ENCODE results near the gene TNS3. TPM values are rescaled to one million over a fixed set of nuclear protein-coding genes. Genes with fewer than 3 reads are reported as not detected.

Gene TNS3
- total RNA-seq, 2 experiments from 2014 or later: 0.12 to 0.19 TPM

GRCh38 chr7:47489624-47490023, 92.3 kb downstream of the TNS3 start:
- Mint-ChIP-seq H3K4me1 (ENCODE audit: low read depth) (no peaks in the 10 kb centered on the region), H3K27me3 (ENCODE audit: low read depth) (peaks cover 6% of the 10 kb centered on the region), H3K27ac (no peak overlapping the region), H3K36me3 (ENCODE audit: low read depth) (no peaks in the 10 kb centered on the region), H3K9me3 (no peaks in the 10 kb centered on the region), H3K4me3 (no peak overlapping the region)
- DNase-seq: no peak
- CTCF ChIA-PET: no interaction called here
- intact Hi-C loops (cut with micrococcal nuclease): no loop called here

DNA sequence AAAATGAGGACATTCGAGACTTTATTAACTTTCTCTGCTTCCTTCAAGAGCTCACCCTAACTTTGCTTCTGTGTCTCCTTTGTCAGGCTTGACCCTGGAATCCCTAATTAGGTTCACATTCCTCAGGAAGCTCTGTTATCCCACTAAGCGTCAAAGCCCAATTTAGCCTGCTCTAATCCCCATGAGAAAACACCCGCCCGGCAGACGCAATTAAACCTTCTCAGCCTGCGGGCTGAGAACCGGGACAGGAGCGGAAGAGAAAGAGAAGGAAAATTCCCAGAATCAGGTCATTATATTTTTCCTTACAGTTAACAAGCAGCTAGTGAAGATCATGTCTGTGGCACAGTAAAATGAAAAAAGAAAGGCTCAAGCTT, 93.0 kb downstream of the TNS3 start:
- intact Hi-C loops (cut with micrococcal nuclease): no loop called here
- Mint-ChIP-seq H3K4me3 (no peak overlapping the region), H3K4me1 (ENCODE audit: low read depth) (no peaks in the 10 kb centered on the region), H3K36me3 (ENCODE audit: low read depth) (no peaks in the 10 kb centered on the region), H3K27ac (no peak overlapping the region), H3K27me3 (ENCODE audit: low read depth) (peaks cover 1% of the 10 kb centered on the region), H3K9me3 (no peaks in the 10 kb centered on the region)
- CTCF ChIA-PET: no interaction called here
- DNase-seq: no peak

- H3K4me3 Mint-ChIP-seq: no peak overlapping the region
- H3K4me1 Mint-ChIP-seq (ENCODE audit: low read depth): no peaks in the 10 kb centered on the region
- H3K27me3 Mint-ChIP-seq (ENCODE audit: low read depth): no peaks in the 10 kb centered on the region
- intact Hi-C loops (cut with micrococcal nuclease): no loop called here
- CTCF ChIA-PET: no interaction called here
- H3K9me3 Mint-ChIP-seq: no peaks in the 10 kb centered on the region
- no peak overlapping the region for H3K27ac Mint-ChIP-seq
- H3K36me3 Mint-ChIP-seq (ENCODE audit: low read depth): no peaks in the 10 kb centered on the region
- no peak for DNase-seq
Measured at GRCh38 chr7:47488201-47488968, 93.5 kb downstream of the TNS3 start.

- no peak overlapping the region for H3K4me3 Mint-ChIP-seq
- no peak for DNase-seq
- no peak overlapping the region for H3K27ac Mint-ChIP-seq
- intact Hi-C loops (cut with micrococcal nuclease): no loop called here
- CTCF ChIA-PET: no interaction called here
- H3K9me3 Mint-ChIP-seq: no peaks in the 10 kb centered on the region
- H3K4me1 Mint-ChIP-seq (ENCODE audit: low read depth): peaks cover 6% of the 10 kb centered on the region
- no peaks in the 10 kb centered on the region for H3K27me3 Mint-ChIP-seq (ENCODE audit: low read depth)
- H3K36me3 Mint-ChIP-seq (ENCODE audit: low read depth): no peaks in the 10 kb centered on the region
Measured at GRCh38 chr7:47485640-47486435, 96.1 kb downstream of the TNS3 start.

GRCh38 chr7:47484923-47485639, 96.8 kb downstream of the TNS3 start:
- H3K9me3 Mint-ChIP-seq: no peaks in the 10 kb centered on the region
- H3K36me3 Mint-ChIP-seq (ENCODE audit: low read depth): no peaks in the 10 kb centered on the region
- CTCF ChIA-PET: no interaction called here
- DNase-seq: no peak
- H3K27me3 Mint-ChIP-seq (ENCODE audit: low read depth): no peaks in the 10 kb centered on the region
- H3K4me3 Mint-ChIP-seq: no peak overlapping the region
- intact Hi-C loops (cut with micrococcal nuclease): no loop called here
- H3K4me1 Mint-ChIP-seq (ENCODE audit: low read depth): peaks cover 7% of the 10 kb centered on the region
- H3K27ac Mint-ChIP-seq: no peak overlapping the region

DNA sequence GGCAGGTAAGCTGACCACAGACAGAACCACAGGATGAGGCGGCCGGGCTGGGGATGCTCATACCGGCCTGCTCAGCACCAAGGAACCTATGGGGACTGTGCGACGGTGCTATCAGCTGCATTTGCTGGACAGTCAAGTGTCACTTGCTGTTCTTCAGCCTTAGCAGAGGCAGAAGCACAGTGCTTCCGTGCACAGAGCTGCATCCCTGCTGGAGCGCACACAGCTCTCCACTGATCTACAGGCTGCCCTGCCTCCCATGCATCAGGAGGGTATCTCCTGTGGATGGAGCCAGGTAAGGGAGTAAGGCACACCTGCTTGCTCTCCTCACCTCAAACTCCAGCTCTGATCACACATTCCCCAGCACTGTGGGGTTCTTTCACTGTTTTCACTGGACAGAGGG, 97.5 kb downstream of the TNS3 start:
- Mint-ChIP-seq H3K9me3 (no peaks in the 10 kb centered on the region), H3K27ac (no peak overlapping the region), H3K4me3 (no peak overlapping the region), H3K4me1 (ENCODE audit: low read depth) (peaks cover 7% of the 10 kb centered on the region), H3K27me3 (ENCODE audit: low read depth) (no peaks in the 10 kb centered on the region), H3K36me3 (ENCODE audit: low read depth) (no peaks in the 10 kb centered on the region)
- no peak for DNase-seq
- CTCF ChIA-PET: no interaction called here
- intact Hi-C loops (cut with micrococcal nuclease): no loop called here

DNA sequence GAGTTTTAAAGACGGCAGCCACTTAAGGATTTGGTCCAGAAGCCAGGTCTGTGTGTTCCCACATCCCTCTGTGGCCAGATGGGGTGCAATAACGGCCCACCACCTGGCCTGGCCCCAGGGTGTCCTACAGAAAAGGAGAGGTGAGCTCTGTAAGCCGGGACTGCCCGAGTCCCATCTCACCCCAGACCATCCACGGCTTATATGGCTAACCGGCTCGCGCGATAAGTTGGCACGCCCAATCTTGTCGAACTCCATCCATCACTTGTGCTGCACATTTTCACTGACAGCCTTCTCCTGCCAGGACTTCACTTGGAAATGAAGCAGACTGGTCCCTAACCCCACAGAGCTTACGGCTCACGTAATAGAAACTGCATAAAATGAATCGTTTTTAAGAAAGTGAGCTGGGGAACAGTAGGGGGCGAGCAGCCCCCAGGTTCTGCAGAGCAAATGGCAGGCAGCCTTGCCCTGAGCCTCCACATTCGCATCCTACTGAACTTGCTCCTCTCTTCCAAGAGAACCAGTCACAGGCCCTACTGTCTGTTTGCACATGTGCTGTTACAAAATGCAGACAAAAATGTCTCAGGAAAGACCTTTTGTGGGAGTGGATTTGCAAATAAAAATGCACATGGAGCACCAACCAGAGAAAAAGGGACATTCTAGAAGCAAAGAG, 98.2 kb downstream of the TNS3 start:
- no peaks in the 10 kb centered on the region for H3K9me3 Mint-ChIP-seq
- H3K36me3 Mint-ChIP-seq (ENCODE audit: low read depth): no peaks in the 10 kb centered on the region
- H3K4me1 Mint-ChIP-seq (ENCODE audit: low read depth): peaks cover 7% of the 10 kb centered on the region
- H3K4me3 Mint-ChIP-seq: no peak overlapping the region
- intact Hi-C loops (cut with micrococcal nuclease): no loop called here
- no peak for DNase-seq
- no peak overlapping the region for H3K27ac Mint-ChIP-seq
- CTCF ChIA-PET: no interaction called here
- no peaks in the 10 kb centered on the region for H3K27me3 Mint-ChIP-seq (ENCODE audit: low read depth)

DNA sequence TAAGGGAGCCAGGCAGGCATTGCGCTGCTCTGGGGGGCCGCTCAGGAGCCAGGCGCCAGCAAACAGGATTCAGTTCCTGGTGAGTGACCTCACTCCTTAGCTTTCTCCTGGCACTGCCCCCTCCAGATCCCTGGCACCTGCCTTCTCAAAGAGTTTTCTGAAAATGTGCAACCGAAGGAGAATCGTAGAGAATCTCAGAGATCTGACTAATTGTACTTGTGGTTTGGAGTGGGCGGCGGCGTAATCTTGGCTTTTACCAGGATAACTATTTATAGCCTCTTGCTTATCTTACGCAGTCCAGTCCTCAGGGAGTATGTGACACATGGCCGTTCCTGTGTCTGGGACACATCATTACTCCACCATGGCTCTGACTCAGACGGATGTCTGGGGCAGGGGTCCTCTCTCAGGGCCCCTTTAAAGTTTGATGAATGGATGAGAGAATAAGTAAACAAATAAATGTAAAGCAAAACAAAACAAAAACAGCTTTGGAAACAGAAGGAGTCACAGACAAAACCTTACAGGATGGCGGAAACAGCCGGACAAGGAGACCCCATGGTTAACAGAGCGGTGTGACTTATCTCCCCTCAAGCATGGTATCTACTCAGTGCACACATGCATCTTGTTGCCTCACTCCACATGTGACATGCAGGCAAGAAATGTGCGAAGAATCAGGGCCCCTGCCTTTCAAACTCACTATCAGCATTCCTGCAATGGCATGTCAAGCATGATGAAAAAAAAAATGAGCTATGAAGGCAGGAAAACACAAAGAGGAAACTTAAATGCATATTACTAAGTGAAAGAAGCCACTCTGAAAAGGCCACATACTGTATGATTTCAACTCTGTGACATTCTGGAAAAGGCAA, 99.7 kb downstream of the TNS3 start:
- intact Hi-C loops (cut with micrococcal nuclease): no loop called here
- DNase-seq: no peak
- CTCF ChIA-PET: no interaction called here

GRCh38 chr7:47481541-47482012, 100.3 kb downstream of the TNS3 start:
- Mint-ChIP-seq H3K27ac (no peak overlapping the region), H3K27me3 (ENCODE audit: low read depth) (peaks cover 2% of the 10 kb centered on the region), H3K9me3 (no peaks in the 10 kb centered on the region), H3K4me3 (no peak overlapping the region), H3K4me1 (ENCODE audit: low read depth) (peaks cover 7% of the 10 kb centered on the region), H3K36me3 (ENCODE audit: low read depth) (no peaks in the 10 kb centered on the region)
- no peak for DNase-seq
- CTCF ChIA-PET: no interaction called here
- intact Hi-C loops (cut with micrococcal nuclease): no loop called here

More for the DNA sequence above, 99.7 kb downstream of the TNS3 start:
- Mint-ChIP-seq H3K4me1 (ENCODE audit: low read depth) (peaks cover 7% of the 10 kb centered on the region), H3K27ac (no peak overlapping the region), H3K4me3 (no peak overlapping the region), H3K9me3 (no peaks in the 10 kb centered on the region), H3K27me3 (ENCODE audit: low read depth) (no peaks in the 10 kb centered on the region), H3K36me3 (ENCODE audit: low read depth) (no peaks in the 10 kb centered on the region)

- H3K4me1 Mint-ChIP-seq (ENCODE audit: low read depth): peaks cover 7% of the 10 kb centered on the region
- no peaks in the 10 kb centered on the region for H3K9me3 Mint-ChIP-seq
- H3K27ac Mint-ChIP-seq: no peak overlapping the region
- H3K36me3 Mint-ChIP-seq (ENCODE audit: low read depth): no peaks in the 10 kb centered on the region
- H3K4me3 Mint-ChIP-seq: no peak overlapping the region
- peaks cover 3% of the 10 kb centered on the region for H3K27me3 Mint-ChIP-seq (ENCODE audit: low read depth)
- intact Hi-C loops (cut with micrococcal nuclease): no loop called here
- CTCF ChIA-PET: no interaction called here
- DNase-seq: no peak
Measured at GRCh38 chr7:47480576-47481538, 101.1 kb downstream of the TNS3 start.
